ENCODE results near the gene ZNF778.

The ZNF778 gene

DNA sequence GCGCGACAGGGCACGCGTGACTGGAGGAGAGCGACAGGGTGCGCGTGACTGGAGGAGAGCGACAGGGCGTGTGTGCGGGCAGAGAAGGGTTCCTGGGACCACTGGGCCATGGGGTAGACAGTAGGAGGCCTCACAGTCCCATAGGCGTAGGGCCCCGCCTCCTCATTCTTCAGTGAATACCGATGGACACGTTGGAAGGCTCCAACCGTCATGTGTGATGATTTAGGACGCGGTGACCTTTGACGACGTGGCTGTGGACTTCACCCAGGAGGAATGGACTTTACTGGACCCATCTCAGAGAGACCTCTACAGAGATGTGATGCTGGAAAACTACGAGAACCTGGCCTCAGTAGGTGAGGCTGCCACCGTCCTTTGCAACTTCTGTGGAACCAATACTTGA lies 5.4 kb downstream of the ZNF778 start:
- POLR2A ChIA-PET = no interaction called here
- CTCF ChIA-PET = no interaction called here
- TF ChIP-seq, protein P1, sequence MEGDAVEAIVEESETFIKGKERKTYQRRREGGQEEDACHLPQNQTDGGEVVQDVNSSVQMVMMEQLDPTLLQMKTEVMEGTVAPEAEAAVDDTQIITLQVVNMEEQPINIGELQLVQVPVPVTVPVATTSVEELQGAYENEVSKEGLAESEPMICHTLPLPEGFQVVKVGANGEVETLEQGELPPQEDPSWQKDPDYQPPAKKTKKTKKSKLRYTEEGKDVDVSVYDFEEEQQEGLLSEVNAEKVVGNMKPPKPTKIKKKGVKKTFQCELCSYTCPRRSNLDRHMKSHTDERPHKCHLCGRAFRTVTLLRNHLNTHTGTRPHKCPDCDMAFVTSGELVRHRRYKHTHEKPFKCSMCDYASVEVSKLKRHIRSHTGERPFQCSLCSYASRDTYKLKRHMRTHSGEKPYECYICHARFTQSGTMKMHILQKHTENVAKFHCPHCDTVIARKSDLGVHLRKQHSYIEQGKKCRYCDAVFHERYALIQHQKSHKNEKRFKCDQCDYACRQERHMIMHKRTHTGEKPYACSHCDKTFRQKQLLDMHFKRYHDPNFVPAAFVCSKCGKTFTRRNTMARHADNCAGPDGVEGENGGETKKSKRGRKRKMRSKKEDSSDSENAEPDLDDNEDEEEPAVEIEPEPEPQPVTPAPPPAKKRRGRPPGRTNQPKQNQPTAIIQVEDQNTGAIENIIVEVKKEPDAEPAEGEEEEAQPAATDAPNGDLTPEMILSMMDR (IDR thresholded peaks at IDR 0.05; ENCODE audit: control extremely low read depth, extremely low read depth, low read depth, missing control alignments) = no peak
- no peak for DNase-seq (ENCODE audit: extremely low spot score)

- no peak for DNase-seq (ENCODE audit: extremely low spot score)
- TF ChIP-seq, protein P1 (IDR thresholded peaks at IDR 0.05; ENCODE audit: control extremely low read depth, extremely low read depth, low read depth, missing control alignments) = no peak
- ChIA-PET POLR2A (interaction anchor here (0.6 kb wide), 1 partner anchor 467 kb away, joined by 3 read pairs; no protein-coding TSS in a partner anchor), CTCF (no interaction called here)
Measured at GRCh38 chr16:89224665-89225064, 7.2 kb downstream of the ZNF778 start.

GRCh38 chr16:89230255-89230654 lies 12.8 kb downstream of the ZNF778 start:
- ChIA-PET POLR2A (no interaction called here), CTCF (interaction anchor here (1.5 kb wide), 1 partner anchor 10 kb away, joined by 7 read pairs; no protein-coding TSS in a partner anchor)
- no peak for DNase-seq (ENCODE audit: extremely low spot score)
- TF ChIP-seq, protein P1 (IDR thresholded peaks at IDR 0.05; ENCODE audit: control extremely low read depth, extremely low read depth, low read depth, missing control alignments) = no peak

GRCh38 chr16:89232107-89232506 lies 14.6 kb downstream of the ZNF778 start:
- no peak for DNase-seq (ENCODE audit: extremely low spot score)
- ChIA-PET CTCF (interaction anchor here (1.5 kb wide), 1 partner anchor 8 kb away, joined by 7 read pairs; no protein-coding TSS in a partner anchor), POLR2A (interaction anchor here (0.6 kb wide), 1 partner anchor 27 kb away, joined by 4 read pairs; no protein-coding TSS in a partner anchor)
- TF ChIP-seq, protein P1 (IDR thresholded peaks at IDR 0.05; ENCODE audit: control extremely low read depth, extremely low read depth, low read depth, missing control alignments) = no peak

- CTCF ChIA-PET = no interaction called here
- POLR2A ChIA-PET = no interaction called here
Measured at GRCh38 chr16:89233678-89234490, 16.4 kb downstream of the ZNF778 start.

GRCh38 chr16:89237733-89238132 lies 20.2 kb downstream of the ZNF778 start:
- ChIA-PET POLR2A (no interaction called here), CTCF (no interaction called here)
- DNase-seq (ENCODE audit: extremely low spot score) = no peak
- TF ChIP-seq, protein P1 (IDR thresholded peaks at IDR 0.05; ENCODE audit: control extremely low read depth, extremely low read depth, low read depth, missing control alignments) = no peak

More at GRCh38 chr16:89233678-89234490, 16.4 kb downstream of the ZNF778 start:
- TF ChIP-seq, protein P1 (IDR thresholded peaks at IDR 0.05; ENCODE audit: control extremely low read depth, extremely low read depth, low read depth, missing control alignments) = no peak
- no peak for DNase-seq (ENCODE audit: extremely low spot score)

Data from GM10248 (cell line).